Measurements from ENCODE around the gene PIK3R2. TPM values are rescaled to one million over a fixed set of nuclear protein-coding genes. Genes with fewer than 3 reads are reported as not detected.
A peak's percentile ranks its signal among the peaks of the same experiment; 100 is the strongest.

The PIK3R2 gene
- total RNA-seq, 4 donors from 2014 or later = 30.5 to 135 (median 31.2) TPM

- Histone ChIP-seq H3K27ac (peak overlapping the region; percentile 94 to 99 (median 97)), H3K27me3 (no peaks in the 10 kb centered on the region), H3K4me3 (peak overlapping the region; percentile 59 to 89 (median 86)), H3K36me3 (no peaks in the 10 kb centered on the region), H3K9me3 (no peaks in the 10 kb centered on the region), H3K4me1 (peaks cover 42 to 51% (median 49%) of the 10 kb centered on the region in 4 donors)
- in situ Hi-C loops (cut with MboI; ENCODE audit: low pct_ligation_motif_present in 1 of 4, low pct_unique_long_range_greater_than_20kb in 1 of 4, low sequenced_read_pairs in 3 of 4) = no loop called here
- DNase-seq = peak; percentile 48
- intact Hi-C loops (cut with DNase I; ENCODE audit: low total_unique reads) = no loop called here
- TF ChIP-seq CTCF (IDR thresholded peaks at IDR 0.05) = no peak
- TF ChIP-seq POLR2A (IDR thresholded peaks at IDR 0.05) = no peak
- no peak for TF ChIP-seq POLR2AphosphoS5 (IDR thresholded peaks at IDR 0.05)
- no peak for TF ChIP-seq EP300 (IDR thresholded peaks at IDR 0.05; ENCODE audit: low read depth)
- WGBS, 2 donors (ENCODE audit: low coverage in 1 of 2) = 2% methylated on average over 31 of the region's 38 CpGs; no CpG with 5 or more reads in 1 of the 2 donors
Observed at GRCh38 chr19:18153556-18154134, 682 bp downstream of the PIK3R2 start.

- peak overlapping the region; percentile 46 to 86 (median 80) for H3K27ac ChIP-seq
- H3K4me3 ChIP-seq = no peak overlapping the region
- H3K36me3 ChIP-seq = no peaks in the 10 kb centered on the region
- 89% methylated on average over 43 of the region's 43 CpGs; no CpG with 5 or more reads in 1 of the 2 donors for WGBS, 2 donors (ENCODE audit: low coverage in 1 of 2)
- no peaks in the 10 kb centered on the region for H3K27me3 ChIP-seq
- intact Hi-C loops (cut with DNase I; ENCODE audit: low total_unique reads) (no loop called here), in situ Hi-C loops (cut with MboI; ENCODE audit: low pct_ligation_motif_present in 1 of 4, low pct_unique_long_range_greater_than_20kb in 1 of 4, low sequenced_read_pairs in 3 of 4) (no loop called here)
- peak; percentile 59 for DNase-seq
- no peaks in the 10 kb centered on the region for H3K9me3 ChIP-seq
- H3K4me1 ChIP-seq = peaks cover 42 to 52% (median 50%) of the 10 kb centered on the region in 4 donors
- TF ChIP-seq POLR2A (IDR thresholded peaks at IDR 0.05) (no peak), POLR2AphosphoS5 (IDR thresholded peaks at IDR 0.05) (no peak), CTCF (IDR thresholded peaks at IDR 0.05) (no peak), EP300 (IDR thresholded peaks at IDR 0.05; ENCODE audit: low read depth) (no peak)
Observed at GRCh38 chr19:18155095-18156087, 2.4 kb downstream of the PIK3R2 start.

DNA sequence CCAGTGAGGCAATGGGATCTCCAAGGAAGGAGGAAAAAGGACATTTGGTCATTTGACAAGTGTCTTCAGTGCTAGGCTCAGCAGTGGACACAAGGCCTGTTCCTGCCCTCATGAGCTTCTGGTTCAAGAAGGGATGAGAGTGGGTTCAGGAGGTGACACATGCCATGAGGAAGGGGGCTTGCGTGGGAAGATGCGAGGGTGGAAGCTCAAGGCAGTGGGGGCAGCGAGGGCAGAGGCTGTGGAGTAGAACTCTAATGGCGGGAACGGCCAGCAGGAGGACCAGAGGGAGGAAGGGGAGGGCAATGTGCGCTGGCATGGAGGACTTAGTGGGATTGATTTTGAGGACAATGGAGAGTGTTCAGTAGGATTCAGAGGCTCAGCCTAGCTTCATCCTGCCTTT, 3.3 kb downstream of the PIK3R2 start:
- intact Hi-C loops (cut with DNase I; ENCODE audit: low total_unique reads) (no loop called here), in situ Hi-C loops (cut with MboI; ENCODE audit: low pct_ligation_motif_present in 1 of 4, low pct_unique_long_range_greater_than_20kb in 1 of 4, low sequenced_read_pairs in 3 of 4) (no loop called here)
- Histone ChIP-seq H3K4me1 (peaks cover 48 to 59% (median 57%) of the 10 kb centered on the region in 4 donors), H3K27ac (peak overlapping the region; percentile 54 to 86 (median 80)), H3K9me3 (no peaks in the 10 kb centered on the region), H3K27me3 (no peaks in the 10 kb centered on the region), H3K36me3 (no peaks in the 10 kb centered on the region), H3K4me3 (no peak overlapping the region)
- TF ChIP-seq EP300 (IDR thresholded peaks at IDR 0.05; ENCODE audit: low read depth) (no peak), CTCF (IDR thresholded peaks at IDR 0.05) (peak in 1 of 5 experiments; percentile 11)
- WGBS, 2 donors (ENCODE audit: low coverage in 1 of 2) = 85 to 93% methylated on average over 5 to 6 of the region's 6 CpGs
- DNase-seq = no peak

DNA sequence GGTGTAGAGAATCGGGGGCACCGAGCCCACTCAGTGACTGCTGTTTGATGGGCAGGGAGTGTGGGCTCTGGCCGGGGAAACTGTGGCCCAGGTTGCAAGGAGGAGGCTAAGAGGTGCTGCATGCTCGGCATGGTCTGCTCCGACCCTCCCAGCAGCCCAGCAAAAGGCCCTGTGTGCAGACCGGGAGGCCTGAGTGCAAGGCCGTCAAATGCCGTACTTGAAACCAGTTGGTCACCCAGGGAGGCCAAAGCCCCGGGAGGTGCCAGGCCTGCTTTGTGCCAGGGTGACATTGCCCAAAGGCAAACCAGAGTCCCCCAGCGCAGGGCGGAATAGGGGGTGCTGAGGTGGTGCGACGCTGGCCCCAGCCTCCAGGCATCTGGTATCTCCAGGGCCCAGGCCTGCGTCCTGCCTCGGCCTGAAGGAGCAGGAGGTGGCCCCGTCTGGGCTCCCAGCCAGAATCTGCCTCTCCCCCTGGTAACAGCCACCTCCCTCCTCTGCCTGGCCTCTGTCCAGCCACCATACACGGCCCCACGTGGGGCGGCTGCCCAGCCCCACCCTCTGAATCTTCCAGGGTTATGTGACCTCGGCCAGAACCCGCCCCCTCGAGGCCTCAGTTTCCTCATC, 4.0 kb downstream of the PIK3R2 start:
- H3K27me3 ChIP-seq = no peaks in the 10 kb centered on the region
- 37% methylated on average over 21 of the region's 22 CpGs; no CpG with 5 or more reads in 1 of the 2 donors for WGBS, 2 donors (ENCODE audit: low coverage in 1 of 2)
- H3K27ac ChIP-seq = peak overlapping the region; percentile 54 to 86 (median 80)
- no peak overlapping the region for H3K4me3 ChIP-seq
- intact Hi-C loops (cut with DNase I; ENCODE audit: low total_unique reads) = no loop called here
- H3K9me3 ChIP-seq = no peaks in the 10 kb centered on the region
- peaks cover 47 to 59% (median 56%) of the 10 kb centered on the region in 4 donors for H3K4me1 ChIP-seq
- DNase-seq = peak; percentile 94
- H3K36me3 ChIP-seq = no peaks in the 10 kb centered on the region
- TF ChIP-seq POLR2AphosphoS5 (IDR thresholded peaks at IDR 0.05) (peak; percentile 41 to 75 (median 55)), EP300 (IDR thresholded peaks at IDR 0.05; ENCODE audit: low read depth) (no peak)
- in situ Hi-C loops (cut with MboI; ENCODE audit: low pct_ligation_motif_present in 1 of 4, low pct_unique_long_range_greater_than_20kb in 1 of 4, low sequenced_read_pairs in 3 of 4) = no loop called here

Data from transverse colon (tissue), 4 donors.